Left ventricle myocardium superior (tissue), 1 donor: ENCODE measurements around the gene CHCHD6. TPM values are rescaled to one million over a fixed set of nuclear protein-coding genes. Genes with fewer than 3 reads are reported as not detected.
A peak's percentile ranks its signal among the peaks of the same experiment; 100 is the strongest.

Experiments used
- ATAC-seq: fragments of 200-7000 bp; cut with Tn5 transposase; one replicate; pipeline ENCODE4 v1.9.1; 2020; ENCODE audit warnings: mild to moderate bottlenecking, moderate library complexity
- DNase-seq: peaks from one replicate; pipeline ENCODE4 v3.0.0-alpha.2; 2020
- intact Hi-C: fragments of 100-400 bp; cut with micrococcal nuclease; formaldehyde crosslinking; loops from one replicate; pipeline ENCODE4 v1.11.0; 2022
- total RNA-seq: library from RNA; stranded (reverse); fragmentation: NEBNext Ultra II Directional; extraction: Animal tissue kit (Norgen Biotek cat#: 25700); gene quantifications from one replicate; pipeline ENCODE4 v1.2.1, GENCODE V29; 2021
- donor health status: DM: no; HTN: yes; CAD: no; lungs with severe emphysema.

The CHCHD6 gene
- total RNA-seq, 1 donor from 2014 or later = 10.1 TPM

- ATAC-seq (no peak), DNase-seq (no peak)
- intact Hi-C loops = loop anchor here (10.0 kb wide), 1 partner anchor 219 kb away; no protein-coding TSS in a partner anchor
Observed at GRCh38 chr3:126973814-126974213, 269.8 kb downstream of the CHCHD6 start.

- DNase-seq (no peak), ATAC-seq (no peak)
- intact Hi-C loops = loop anchor here (10.0 kb wide), 1 partner anchor 220 kb away; no protein-coding TSS in a partner anchor
Observed at GRCh38 chr3:126974756-126975155, 270.7 kb downstream of the CHCHD6 start.

DNA sequence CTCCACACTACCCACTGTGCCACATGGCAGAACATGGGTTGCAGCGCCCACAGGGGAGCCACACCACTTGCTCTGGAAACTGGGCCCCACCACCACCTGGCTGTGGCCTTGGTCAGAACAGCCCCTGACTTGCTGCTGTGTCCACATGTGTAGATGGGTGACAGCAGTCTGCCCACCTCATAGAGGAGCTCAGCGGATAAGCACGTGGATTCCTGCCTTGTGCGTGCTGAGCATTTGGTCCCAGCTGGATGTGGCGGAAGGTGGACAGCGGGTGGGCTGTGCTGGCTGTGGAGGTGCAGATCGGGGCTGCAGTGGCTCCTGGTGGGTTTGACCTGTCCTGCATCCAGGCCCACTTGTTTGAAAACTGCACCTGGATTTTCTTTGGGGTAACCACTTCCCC, 272.9 kb downstream of the CHCHD6 start:
- no peak for ATAC-seq
- DNase-seq = no peak
- intact Hi-C loops = loop anchor here (10.0 kb wide), 1 partner anchor 222 kb away; no protein-coding TSS in a partner anchor

- ATAC-seq (no peak), DNase-seq (no peak)
- intact Hi-C loops = loop anchor here (10.0 kb wide), 1 partner anchor 223 kb away; no protein-coding TSS in a partner anchor
Observed at GRCh38 chr3:126977821-126978220, 273.8 kb downstream of the CHCHD6 start.

GRCh38 chr3:126978291-126978690, 274.3 kb downstream of the CHCHD6 start:
- intact Hi-C loops = loop anchor here (10.0 kb wide), 1 partner anchor 223 kb away; no protein-coding TSS in a partner anchor
- DNase-seq = no peak
- no peak for ATAC-seq

DNA sequence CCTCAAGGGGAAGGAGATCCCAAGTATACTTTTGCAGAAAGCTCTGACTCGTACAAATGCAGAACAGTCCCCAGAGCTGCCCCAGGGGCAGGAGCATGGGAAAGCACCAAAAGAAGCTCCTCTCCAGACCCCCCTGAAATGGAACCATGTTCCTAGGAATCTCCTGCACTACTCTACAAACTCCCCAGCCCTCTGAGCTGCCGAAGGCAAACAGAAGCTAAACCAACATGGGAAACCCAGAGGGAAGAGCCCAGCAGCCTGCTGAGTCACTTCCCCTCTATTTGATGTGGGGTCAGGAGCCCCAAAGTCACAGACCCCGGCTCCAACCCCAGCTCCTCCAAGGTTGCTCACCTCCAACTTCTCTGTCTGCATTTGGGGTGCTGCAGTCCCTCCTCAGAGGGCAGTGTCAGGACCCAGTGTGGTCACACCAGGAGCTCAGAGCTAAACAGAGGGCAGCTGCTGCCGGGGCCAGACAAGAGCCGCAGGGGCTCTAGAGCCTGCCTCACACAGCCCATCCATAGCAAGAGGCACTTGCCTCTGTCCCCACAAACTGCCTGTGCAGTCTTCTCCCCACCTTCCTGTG, 275.1 kb downstream of the CHCHD6 start:
- DNase-seq = no peak

GRCh38 chr3:126980266-126980811, 276.3 kb downstream of the CHCHD6 start:
- DNase-seq (no peak), ATAC-seq (no peak)
- intact Hi-C loops = no loop called here

More for the DNA sequence above, 275.1 kb downstream of the CHCHD6 start:
- ATAC-seq = no peak
- intact Hi-C loops = loop anchor here (10.0 kb wide), 1 partner anchor 224 kb away; no protein-coding TSS in a partner anchor

- DNase-seq = no peak
- intact Hi-C loops = no loop called here
Observed at GRCh38 chr3:126982126-126982470, 278.1 kb downstream of the CHCHD6 start.

DNA sequence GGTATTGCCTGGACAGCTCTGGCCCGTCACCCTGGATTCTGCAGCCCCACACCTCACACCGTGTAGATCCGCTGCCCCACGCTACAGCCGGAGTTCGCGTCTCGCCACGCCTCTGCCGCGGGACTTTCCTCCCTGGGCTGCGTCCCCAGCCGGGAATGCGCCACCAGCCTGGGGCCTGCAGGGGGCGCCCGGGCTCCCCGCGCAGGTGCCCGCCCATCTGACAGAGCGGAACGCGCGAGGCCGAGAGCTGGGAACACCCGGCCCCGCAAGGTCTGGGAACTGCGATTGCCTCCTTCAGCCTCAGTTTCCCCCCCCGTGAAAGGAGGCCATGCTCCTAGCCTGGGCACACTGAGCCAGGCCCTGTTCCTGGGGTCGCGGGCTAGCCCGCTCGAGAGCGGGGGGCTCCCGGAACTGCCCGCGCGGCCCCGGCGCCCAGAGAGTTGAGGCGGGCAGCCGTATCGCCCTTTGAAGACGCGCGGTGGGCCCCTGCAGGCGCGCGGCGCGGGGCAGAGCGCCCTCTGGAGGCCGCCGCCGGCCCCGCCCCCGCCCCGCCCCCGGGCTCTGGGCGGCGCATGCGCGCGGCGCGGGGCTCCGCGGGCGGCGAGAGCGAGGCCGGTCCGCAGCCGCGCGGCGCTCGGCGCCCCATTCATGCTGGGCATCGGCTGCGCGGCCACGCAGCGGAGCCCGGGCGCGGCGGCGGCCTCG, 278.6 kb downstream of the CHCHD6 start, which contains the start of gene PLXNA1:
Gene PLXNA1 (plus strand): TSS at position 645 of the 705 bp plus-strand sequence. CDS start 5,479 bp downstream, outside the sequence.
- DNase-seq (peak; percentile 90), ATAC-seq (peak; percentile 86)
- intact Hi-C loops = no loop called here

More at GRCh38 chr3:126982126-126982470, 278.1 kb downstream of the CHCHD6 start:
- peak; percentile 19 for ATAC-seq

GRCh38 chr3:126983276-126983652, 279.2 kb downstream of the CHCHD6 start:
- ATAC-seq = peak; percentile 7
- peak; percentile 58 for DNase-seq
- intact Hi-C loops = no loop called here

GRCh38 chr3:126983653-126984390, 279.8 kb downstream of the CHCHD6 start:
- ATAC-seq (peak; percentile 1), DNase-seq (peak; percentile 52)
- intact Hi-C loops = no loop called here

- ATAC-seq (no peak), DNase-seq (no peak)
- intact Hi-C loops = no loop called here
Observed at GRCh38 chr3:126984391-126985131, 280.5 kb downstream of the CHCHD6 start.

- no peak for DNase-seq
- intact Hi-C loops = no loop called here
- ATAC-seq = no peak
Observed at GRCh38 chr3:126985132-126985985, 281.3 kb downstream of the CHCHD6 start.

DNA sequence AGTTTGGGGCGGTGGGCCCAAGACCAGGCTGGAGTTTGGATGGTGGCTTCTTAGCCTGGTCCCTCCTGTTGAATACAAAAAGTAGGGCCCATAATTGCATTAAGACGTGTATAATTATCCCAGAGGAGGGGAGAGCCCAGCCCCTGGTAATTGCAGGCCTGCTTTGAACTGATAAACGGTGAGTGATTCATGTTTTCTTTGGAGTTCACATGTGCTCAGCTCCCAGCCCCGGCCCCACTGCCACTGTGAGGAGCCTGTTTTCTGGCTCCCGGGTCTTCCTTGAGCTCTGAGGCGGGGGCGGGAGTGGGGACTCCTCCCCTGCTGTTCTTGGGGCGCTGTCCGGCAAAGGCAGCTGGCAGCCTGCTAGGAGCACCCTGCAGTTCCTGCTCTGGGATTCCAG, 282.0 kb downstream of the CHCHD6 start:
- ATAC-seq = no peak
- intact Hi-C loops = no loop called here

GRCh38 chr3:126987129-126987528, 283.1 kb downstream of the CHCHD6 start:
- ATAC-seq (peak; percentile 18), DNase-seq (no peak)
- intact Hi-C loops = no loop called here

More for the DNA sequence above, 282.0 kb downstream of the CHCHD6 start:
- peak; percentile 35 for DNase-seq

- no peak for ATAC-seq
- intact Hi-C loops = no loop called here
Observed at GRCh38 chr3:126987596-126987995, 283.6 kb downstream of the CHCHD6 start.

GRCh38 chr3:126988451-126989021, 284.5 kb downstream of the CHCHD6 start:
- intact Hi-C loops = no loop called here
- no peak for DNase-seq
- no peak for ATAC-seq

More at GRCh38 chr3:126987596-126987995, 283.6 kb downstream of the CHCHD6 start:
- DNase-seq = no peak
